ENCODE data around the gene PRR15.

The PRR15 gene

GRCh38 chr7:29611941-29612544 lies 48.4 kb downstream of the PRR15 start:
- DNase-seq: no peak

DNA sequence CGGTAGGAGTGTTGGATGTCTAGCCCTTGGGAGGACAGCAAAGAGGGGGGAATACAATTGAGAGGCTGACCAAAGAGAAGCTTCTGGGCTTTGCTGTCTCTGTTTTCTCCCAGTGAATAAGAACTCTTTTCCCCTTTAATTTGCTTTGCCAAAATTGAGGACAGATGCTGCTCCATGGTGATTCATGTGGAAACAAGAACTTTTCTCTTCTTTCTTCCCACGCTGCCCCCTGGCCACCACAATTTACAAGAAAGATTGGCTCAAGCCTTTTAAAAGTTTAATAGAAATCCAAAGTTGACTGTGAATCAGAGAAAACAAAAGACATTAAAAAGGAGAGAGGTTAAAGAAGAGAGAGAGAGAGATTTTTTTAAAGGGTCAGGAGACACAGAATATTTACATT lies 49.0 kb downstream of the PRR15 start:
- DNase-seq: no peak

- no peak for DNase-seq
Measured at GRCh38 chr7:29613100-29613499, 49.5 kb downstream of the PRR15 start.

DNA sequence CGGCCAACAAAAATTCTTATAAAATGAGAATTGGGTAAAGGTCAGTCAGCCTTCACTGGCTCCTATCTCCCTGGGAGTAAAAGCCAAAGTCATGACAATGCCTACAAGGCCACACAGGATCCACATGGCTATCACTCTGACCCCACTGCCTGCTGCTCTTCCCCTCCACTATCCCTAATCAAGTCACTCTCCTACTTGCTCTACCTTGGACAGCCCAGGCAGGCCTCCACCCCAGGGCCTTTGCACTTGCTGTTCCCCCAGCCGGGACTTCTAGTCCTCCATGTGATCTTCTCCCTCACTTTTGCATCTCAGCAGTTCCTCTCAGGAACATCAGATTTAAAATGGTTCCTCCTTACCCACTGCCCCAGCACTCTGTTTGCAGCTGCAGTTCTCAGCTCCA lies 50.6 kb downstream of the PRR15 start:
- DNase-seq: no peak

Data from SIG-M5 (cell line).